HCT116 (cell line): ENCODE data around the gene FADS6. TPM values are rescaled to one million over a fixed set of nuclear protein-coding genes. Genes with fewer than 3 reads are reported as not detected.
A peak's percentile ranks its signal among the peaks of the same experiment; 100 is the strongest.

Experiments used
- ATAC-seq: fragments of 200-7000 bp; cut with Tn5 transposase; 2 replicates; pipeline ENCODE4 v1.9.1; 2020; ENCODE audit warnings: mild to moderate bottlenecking, moderate library complexity
- Bru-seq: library from RNA; stranded (reverse); fragments of 400-500 nt; gene quantifications from one replicate; lab custom pipeline; 2021; lab: Mats Ljungman, UMichigan
- BruChase-seq, 2 experiments: library from RNA; stranded (reverse); fragments of 400-500 nt; gene quantifications; one replicate each; lab custom pipeline; 2021; lab: Mats Ljungman, UMichigan
- BruUV-seq: library from RNA; stranded (reverse); fragments of 400-500 nt; replicated peaks from 2 replicates; lab custom pipeline; 2021; lab: Mats Ljungman, UMichigan
- CTCF ChIA-PET: fragments of 300-600 bp; sonication (Branson Sonifier 250); formaldehyde crosslinking; loops from one replicate; lab custom pipeline; 2021; ENCODE audit warnings: antibody characterized with exemption; lab: Charles Lee
- POLR2A ChIA-PET: fragments of 300-600, 350-600 bp; sonication (Branson Sonifier 250); formaldehyde crosslinking; loops from one replicate; lab custom pipeline; 2021; ENCODE audit warnings: antibody characterized with exemption; lab: Charles Lee
- RAD21 ChIA-PET, 2 experiments: fragments of 300-600 bp; sonication (Branson Sonifier 250); formaldehyde crosslinking; loops; one replicate each; lab custom pipeline; 2023; ENCODE audit warnings: low total read pairs in 2 of 2; ENCODE audit not compliant: uncharacterized antibody in 2 of 2, unreplicated experiment in 2 of 2, low non-redundant PET in 1 of 2; lab: Charles Lee
- DNase-seq: peaks from one replicate; pipeline ENCODE4 v3.0.0-alpha.2; 2010; ENCODE audit warnings: low read depth, low spot score
- H2AFZ ChIP-seq: fragments of 200-600 bp; shearing (Covaris generic), sonication (generic); 2 replicates; pipeline ENCODE4 v1.6.1; 2017; ENCODE audit warnings: low read depth, mixed run types, mixed read lengths, antibody characterized with exemption, low read length; ENCODE audit not compliant: poor library complexity, severe bottlenecking
- H3K27ac ChIP-seq: 2 replicates; pipeline ENCODE4 v1.5.1; 2012; ENCODE audit warnings: low read depth, low read length
- H3K27me3 ChIP-seq: fragments of 200-600 bp; sonication (generic); 2 replicates; pipeline ENCODE4 v1.6.1; 2016; ENCODE audit warnings: mixed run types, low read length, mixed read lengths; ENCODE audit not compliant: insufficient read depth
- H3K36me3 ChIP-seq, 2 experiments: fragments of 200-500 bp in 1 of 2; fragments of 200-600 bp in 1 of 2; sonication (Bioruptor generic) in 1 of 2; sonication (generic) in 1 of 2; 2 replicates each; pipeline versions ENCODE4 v1.5.1 to v1.6.1; 2014 to 2016; ENCODE audit warnings: low read length in 2 of 2, inconsistent platforms in 1 of 2, mixed read lengths in 1 of 2, mixed run types in 1 of 2; ENCODE audit not compliant: insufficient read depth in 2 of 2, control insufficient read depth in 1 of 2
- H3K4me1 ChIP-seq, 2 experiments: fragments of 200-600 bp in 1 of 2; sonication (generic) in 1 of 2; 2 replicates each; pipeline versions ENCODE4 v1.5.1 to v1.6.1; 2012 to 2017; ENCODE audit warnings: low read length in 2 of 2, inconsistent platforms in 1 of 2, mild to moderate bottlenecking in 1 of 2, mixed read lengths in 1 of 2, mixed run types in 1 of 2, moderate library complexity in 1 of 2; ENCODE audit not compliant: insufficient read depth in 2 of 2, control insufficient read depth in 1 of 2
- H3K4me2 ChIP-seq: fragments of 200-600 bp; sonication (generic); 2 replicates; pipeline ENCODE4 v1.6.1; 2017; ENCODE audit warnings: mixed run types, low read length, mixed read lengths
- H3K4me3 ChIP-seq, 2 experiments: fragments of 200-600 bp in 1 of 2; sonication (generic) in 1 of 2; replicated peaks in 1 of 2; 2 replicates each; pipeline ENCODE4 v1.5.1; 2011 to 2016; ENCODE audit warnings: low read length in 2 of 2, control low read depth in 1 of 2, low read depth in 1 of 2, mild to moderate bottlenecking in 1 of 2, mixed read lengths in 1 of 2, mixed run types in 1 of 2
- H3K79me2 ChIP-seq: fragments of 200-600 bp; sonication (generic); 2 replicates; pipeline ENCODE4 v1.6.1; 2017; ENCODE audit warnings: mild to moderate bottlenecking, mixed run types, low read length, moderate library complexity, mixed read lengths; ENCODE audit not compliant: insufficient read depth
- H3K9ac ChIP-seq: fragments of 200-600 bp; sonication (generic); 2 replicates; pipeline ENCODE4 v1.6.1; 2016; ENCODE audit warnings: low read length, mixed read lengths
- H3K9me2 ChIP-seq: fragments of 200-600 bp; sonication (generic), shearing (Covaris generic); 2 replicates; pipeline ENCODE4 v1.6.1; 2017; ENCODE audit warnings: mixed run types, mild to moderate bottlenecking, moderate library complexity; ENCODE audit not compliant: insufficient read depth
- H3K9me3 ChIP-seq, 2 experiments: fragments of 200-500 bp in 1 of 2; fragments of 200-600 bp in 1 of 2; sonication (Bioruptor generic) in 1 of 2; sonication (generic) in 1 of 2; 2 replicates each; pipeline ENCODE4 v1.6.1; 2014 to 2017; ENCODE audit warnings: low read length in 2 of 2, mixed read lengths in 2 of 2, inconsistent platforms in 1 of 2, low read depth in 1 of 2, mild to moderate bottlenecking in 1 of 2, mixed run types in 1 of 2, moderate library complexity in 1 of 2; ENCODE audit not compliant: control insufficient read depth in 1 of 2, insufficient read depth in 1 of 2
- H4K20me1 ChIP-seq: fragments of 200-600 bp; sonication (generic), shearing (Covaris generic); 2 replicates; pipeline ENCODE4 v1.6.1; 2017; ENCODE audit warnings: mixed run types, mild to moderate bottlenecking, moderate library complexity; ENCODE audit not compliant: insufficient read depth
- POLR2A ChIP-seq: IDR thresholded peaks from 2 replicates; pipeline ENCODE4 v1.7.0; 2011; ENCODE audit warnings: borderline replicate concordance; ENCODE audit not compliant: insufficient read depth, insufficient read length; ENCODE audit errors: extremely low read depth
- TCF7L2 ChIP-seq: IDR thresholded peaks from 2 replicates; pipeline ENCODE4 v1.7.0; 2011; ENCODE audit warnings: borderline replicate concordance, inconsistent platforms; ENCODE audit not compliant: insufficient read depth, insufficient read length; ENCODE audit errors: extremely low read depth
- ZBTB33 ChIP-seq: IDR thresholded peaks from 2 replicates; pipeline ENCODE4 v1.6.1; 2011; ENCODE audit warnings: mild to moderate bottlenecking, low read length, moderate library complexity; ENCODE audit not compliant: insufficient replicate concordance; ENCODE audit errors: extremely low read depth
- ZFX ChIP-seq: fragments of 450-650 bp; IDR thresholded peaks from 2 replicates; pipeline ENCODE4 v1.6.1; 2017
- intact Hi-C: fragments of 100-400 bp; cut with micrococcal nuclease; formaldehyde crosslinking; loops from 2 replicates; pipeline ENCODE4 v1.10.0; 2022
- long read RNA-seq: library from polyadenylated mRNA; unstranded; transcript quantifications from one replicate; pipeline ENCODE4 v2.0.0, GENCODE V29; 2021; ENCODE audit not compliant: unreplicated experiment
- polyA plus RNA-seq: library from polyadenylated mRNA; unstranded; fragments of >200 nt; gene quantifications from 2 replicates; pipeline ENCODE4 v1.2.1, GENCODE V29; 2012; ENCODE audit warnings: missing spikeins
- total RNA-seq: library from RNA; stranded (reverse); gene quantifications from one replicate; pipeline ENCODE4 v1.2.1, GENCODE V29; 2021; ENCODE audit not compliant: unreplicated experiment

FADS6 gene
- total RNA-seq (not detected), Bru-seq, nascent RNA (percentile 5 among the genes with signal in this experiment), BruChase-seq, experiment 1, labeled RNA remaining after a 6-hour chase (not detected), BruChase-seq, experiment 2, labeled RNA remaining after a 2-hour chase (percentile 5 among the genes with signal in this experiment)
- not detected in 2 replicates for polyA plus RNA-seq
- long read RNA-seq: 0 reads

GRCh38 chr17:74892974-74893911 lies at the start of gene FADS6:
TSS of gene FADS6 (minus strand) at chr17:74893633. CDS start at chr17:74893595, 38 bp downstream.
- Histone ChIP-seq H3K9ac (no peak within 1 kb of the TSS), H3K79me2 (no peaks in the 10 kb centered on the region), H3K4me2 (no peak within 1 kb of the TSS), H3K4me1 (no peaks in the 10 kb centered on the region), H3K36me3 (no peaks in the 10 kb centered on the region), H4K20me1 (no peaks in the 10 kb centered on the region), H3K27ac (no peak within 1 kb of the TSS; the same call in 1 of the 2 replicates), H3K27me3 (peaks cover 6% of the 10 kb centered on the region; the same call in 1 of the 2 replicates), H3K4me3 (no peak within 1 kb of the TSS), H3K9me3 (no peaks in the 10 kb centered on the region), H2AFZ (no peak within 1 kb of the TSS), H3K9me2 (no peaks in the 10 kb centered on the region)
- CTCF ChIA-PET: interaction anchor here (1.5 kb wide), 1 partner anchor 20 kb away, joined by 3 read pairs; the partner anchor contains the start of gene FDXR
- no TSS peak for BruUV-seq
- no peak for ATAC-seq
- intact Hi-C loops: no loop called here
- RAD21 ChIA-PET: no interaction called here
- TF ChIP-seq ZFX: no peak
- TF ChIP-seq ZBTB33: no peak
- no peak for TF ChIP-seq POLR2A
- TF ChIP-seq TCF7L2: no peak
- DNase-seq: no peak
- POLR2A ChIA-PET: interaction anchor here (1.0 kb wide), 1 partner anchor 20 kb away, joined by 3 read pairs; the partner anchor contains the start of gene FDXR
